HG03139 (cell line): ENCODE data around the gene HSPA9.
"Not testable (repeated sequence)": the region's sequence is repeated elsewhere in the genome, so short reads cannot be mapped to it uniquely, and the experiment has no call there.

Source experiments
- ATAC-seq: cut with Tn5 transposase; IDR thresholded peaks from one replicate; pipeline ENCODE4 v1.9.1; 2021; ENCODE audit not compliant: unreplicated experiment

HSPA9 gene

DNA sequence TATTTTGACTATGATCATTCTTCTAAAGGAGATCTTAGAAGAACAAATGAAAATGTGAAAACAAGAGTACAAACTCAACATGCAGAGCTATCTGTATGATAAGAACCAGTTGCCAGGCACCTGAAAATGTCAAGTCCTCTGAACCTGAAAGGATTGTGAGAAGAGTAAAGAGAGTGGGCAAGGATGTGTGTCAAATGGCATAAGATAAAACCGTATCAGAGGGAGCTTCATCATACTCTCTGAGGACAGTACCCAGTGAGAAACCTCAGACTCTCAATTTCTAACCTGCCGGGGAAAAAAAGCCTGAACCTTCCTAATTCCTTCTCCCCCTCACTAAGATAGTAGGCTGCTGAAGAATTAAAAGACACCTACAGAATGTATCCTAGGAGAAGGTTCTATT lies 39.0 kb downstream of the HSPA9 start:
- no peak for ATAC-seq

DNA sequence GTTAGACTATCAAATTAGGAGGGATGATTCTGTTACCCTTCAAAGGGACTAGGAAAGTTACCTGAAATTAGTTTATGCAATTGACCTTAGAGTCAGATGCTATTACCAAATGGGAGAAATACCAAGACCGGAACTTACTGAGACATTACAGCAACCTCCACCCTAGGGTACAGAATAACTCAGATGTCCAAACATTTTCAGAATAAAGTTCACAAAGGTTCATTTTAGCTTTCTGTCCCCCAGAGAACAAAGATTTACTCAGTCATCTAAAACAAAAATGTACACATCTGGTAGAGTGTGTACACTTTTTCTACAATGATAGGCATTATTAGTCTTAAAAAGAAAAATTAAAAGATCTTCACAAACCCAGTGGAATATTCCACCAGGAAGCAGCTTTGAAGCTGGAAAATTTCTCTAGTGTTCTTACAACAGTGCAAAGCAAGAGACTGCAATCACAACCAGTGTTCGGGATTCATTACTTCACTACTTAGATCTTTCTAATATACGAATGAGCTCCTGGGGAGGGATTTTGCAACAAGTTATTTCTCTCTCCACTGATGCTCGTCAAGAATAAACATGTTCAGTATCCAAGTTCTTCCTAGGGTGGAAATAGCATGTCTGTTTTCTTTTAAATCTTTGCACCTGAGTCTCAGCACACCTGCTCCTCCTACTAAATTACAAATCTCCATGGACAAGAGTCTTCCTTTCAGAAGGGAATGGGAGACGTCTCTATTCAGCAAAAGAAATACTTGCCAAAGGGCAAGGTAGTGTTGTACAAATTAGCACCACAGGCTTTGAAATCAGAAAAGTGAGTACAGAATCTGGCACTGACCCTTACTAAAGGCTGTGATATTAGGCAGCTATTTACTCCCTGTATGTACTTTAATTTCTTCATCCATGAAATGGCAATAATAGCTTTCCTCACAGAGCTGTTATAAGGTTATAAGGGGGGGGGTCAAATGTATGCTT lies 40.9 kb downstream of the HSPA9 start:
- ATAC-seq: no peak

DNA sequence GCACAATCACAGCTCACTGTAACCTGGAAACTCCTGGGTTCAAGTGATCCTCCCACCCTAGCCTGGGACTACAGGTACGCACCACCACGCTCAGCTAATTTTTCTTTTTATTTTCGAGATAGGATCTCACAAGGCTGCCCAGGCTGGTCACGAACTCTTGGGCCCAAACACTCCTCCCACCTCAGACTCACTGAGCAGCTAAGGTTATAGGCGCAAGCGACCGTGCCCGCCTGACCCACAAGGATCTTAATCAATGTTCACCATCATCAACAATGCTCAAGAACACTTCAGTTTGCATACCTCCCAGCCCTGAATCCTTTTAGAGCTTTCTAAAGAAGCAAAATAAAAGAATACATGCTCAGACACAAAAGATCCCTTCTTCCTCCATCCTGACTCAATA lies 45.4 kb downstream of the HSPA9 start:
- ATAC-seq: no peak

DNA sequence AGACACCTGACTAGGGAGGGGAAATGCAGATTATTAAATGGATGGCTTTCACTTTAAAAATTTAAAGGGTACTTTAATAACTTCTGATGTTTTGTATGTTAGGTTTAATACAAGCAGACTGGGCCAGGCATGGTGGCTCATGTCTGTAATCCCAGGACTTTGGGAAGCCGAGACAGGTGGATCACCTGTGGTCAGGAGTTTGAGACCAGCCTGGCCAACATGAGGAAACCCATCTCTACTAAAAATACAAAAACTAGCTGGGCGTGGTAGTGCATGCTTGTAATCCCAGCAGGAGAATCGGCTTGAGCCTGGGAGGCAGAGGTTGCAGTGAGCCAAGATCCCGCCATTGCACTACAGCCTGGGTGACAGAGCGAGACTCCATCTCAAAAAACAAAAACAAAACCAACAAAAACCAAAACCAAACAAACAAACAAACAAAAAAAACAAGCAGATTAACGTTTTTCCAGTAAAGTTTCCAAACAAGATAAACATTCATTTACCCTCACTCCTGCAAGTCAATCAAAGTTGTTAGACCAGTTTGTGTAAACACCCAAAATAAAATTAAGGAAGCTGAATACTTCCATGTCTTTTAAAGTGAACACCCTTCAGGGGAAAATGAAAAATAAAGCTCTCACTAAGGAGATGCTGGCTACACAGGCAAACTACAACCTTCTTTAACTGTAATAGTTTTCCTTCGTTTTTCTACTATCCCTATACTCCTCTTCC lies 46.3 kb downstream of the HSPA9 start:
- ATAC-seq: no peak

DNA sequence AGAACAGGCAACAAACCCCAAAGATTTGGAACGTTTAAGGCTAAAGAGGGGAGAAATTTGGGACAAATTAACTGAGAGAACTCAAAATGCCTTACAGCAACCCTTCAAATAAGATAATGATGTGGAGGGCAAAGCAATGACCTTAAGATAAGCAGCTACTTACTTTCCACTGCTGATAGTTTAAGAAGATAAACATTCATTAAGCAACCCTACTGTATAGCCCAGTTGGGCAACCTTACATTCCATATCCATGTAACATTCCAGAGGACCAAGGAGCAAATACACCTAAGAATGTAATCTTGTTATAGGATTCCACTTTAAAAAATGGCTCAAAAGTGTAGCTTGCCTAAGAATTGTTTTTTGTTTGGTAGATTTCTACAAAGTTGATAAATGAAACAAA lies 47.0 kb downstream of the HSPA9 start:
- ATAC-seq: no peak

DNA sequence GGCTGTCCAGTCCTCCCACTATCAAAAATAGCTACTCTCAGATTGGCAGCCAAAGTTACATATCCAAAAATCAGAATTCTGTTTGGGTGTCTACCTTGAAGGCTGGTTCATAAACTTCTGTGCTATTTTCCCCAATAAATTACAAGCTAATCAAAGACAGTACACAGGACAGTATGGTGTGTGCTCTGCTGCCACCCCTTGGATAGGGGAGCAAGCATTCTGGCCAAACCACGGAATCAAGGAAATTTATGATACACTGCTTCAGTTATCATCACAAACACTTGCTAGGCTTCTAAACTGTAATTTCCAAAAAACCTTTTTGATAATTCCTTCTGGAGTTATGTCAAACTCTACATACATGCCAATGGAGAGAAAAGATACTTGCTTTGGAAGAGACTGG lies 48.0 kb downstream of the HSPA9 start:
- ATAC-seq: no peak

DNA sequence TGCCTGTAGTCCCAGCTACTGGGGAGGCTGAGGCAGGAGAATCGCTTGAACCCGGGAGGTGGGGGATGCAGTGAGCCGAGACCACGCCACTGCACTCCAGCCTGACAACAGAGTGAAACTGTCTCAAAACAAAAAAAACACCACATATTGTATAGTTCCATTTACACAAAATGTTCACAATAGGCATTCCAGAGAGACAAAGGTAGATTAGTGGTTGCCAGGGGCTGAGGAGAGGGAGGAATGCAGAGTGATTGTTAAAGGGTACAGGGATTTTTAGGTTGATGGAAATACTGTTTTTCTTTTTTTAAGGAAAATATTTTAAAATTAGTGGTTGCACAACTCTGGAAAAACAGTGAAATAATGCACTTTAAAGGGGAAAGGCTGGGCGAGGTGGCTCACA lies 51.8 kb downstream of the HSPA9 start:
- ATAC-seq: no peak

DNA sequence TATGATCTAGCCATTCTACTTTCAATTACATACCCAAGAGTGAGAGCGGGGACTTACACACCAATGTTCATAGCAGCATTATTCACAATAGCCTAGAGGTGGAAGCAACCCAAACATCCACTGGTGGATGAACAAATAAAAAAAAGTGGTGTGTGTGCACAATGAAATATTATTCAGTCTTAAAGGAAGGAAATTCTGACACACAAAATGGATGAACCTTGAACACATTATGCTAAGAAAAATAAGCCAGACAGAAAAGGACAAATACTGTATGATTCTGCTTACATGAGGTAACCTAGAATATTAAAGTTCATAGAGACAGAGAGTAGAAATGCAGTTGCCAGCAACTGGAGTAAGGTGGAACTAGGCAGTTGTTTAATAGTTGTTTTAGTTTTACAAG lies 54.2 kb downstream of the HSPA9 start:
- no peak for ATAC-seq

DNA sequence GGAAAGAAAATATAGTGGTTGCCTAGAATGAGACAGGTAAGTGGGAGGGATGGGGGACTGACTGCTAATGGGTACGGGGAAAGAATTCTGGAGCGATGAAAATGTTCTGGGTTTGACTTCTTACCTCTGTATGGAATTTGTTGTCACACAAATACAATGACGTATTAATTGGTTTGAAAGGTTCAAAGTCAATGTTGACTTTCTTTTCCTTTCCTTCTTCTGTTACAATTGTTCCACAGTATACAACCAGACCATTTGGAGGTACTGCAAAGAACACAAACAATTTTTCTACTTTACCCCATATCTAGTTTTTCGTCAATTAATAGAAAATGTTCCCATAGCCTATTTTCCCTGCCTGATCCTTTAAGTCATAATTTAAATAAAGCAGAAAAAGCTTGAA lies 57.8 kb downstream of the HSPA9 start:
- ATAC-seq: no peak

DNA sequence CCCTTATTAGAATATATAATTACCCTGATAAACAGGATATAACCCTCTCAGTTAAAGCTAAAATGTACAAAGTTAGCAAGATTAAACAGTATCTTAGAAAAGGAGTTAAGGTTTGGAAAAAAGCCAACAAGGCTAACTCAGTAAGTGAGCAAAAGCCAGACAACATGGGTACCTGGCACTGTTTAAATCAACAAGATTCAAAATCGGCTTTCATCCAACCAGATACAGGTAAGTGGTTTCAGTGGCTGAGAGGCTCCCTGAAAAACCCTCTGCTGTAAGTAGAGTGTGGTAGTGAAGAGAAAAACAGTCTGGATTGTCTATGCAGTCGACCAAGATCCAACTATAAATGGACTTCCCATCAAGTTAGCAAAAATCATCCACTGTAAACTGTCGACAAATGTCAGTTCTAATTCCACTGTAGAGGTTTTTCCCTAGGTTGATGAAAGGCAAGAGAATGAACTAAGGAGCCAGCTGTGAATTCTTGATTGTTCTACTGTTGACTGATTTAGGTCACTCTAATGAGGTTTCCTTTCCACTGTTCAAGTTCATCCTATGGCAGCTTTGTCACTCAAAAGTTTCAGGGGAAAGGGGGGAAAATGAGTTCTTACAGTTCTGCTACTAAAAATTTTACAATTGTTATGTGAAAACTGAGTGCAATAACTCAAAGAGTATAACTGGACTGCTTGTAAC lies 59.5 kb downstream of the HSPA9 start:
- ATAC-seq: no peak

DNA sequence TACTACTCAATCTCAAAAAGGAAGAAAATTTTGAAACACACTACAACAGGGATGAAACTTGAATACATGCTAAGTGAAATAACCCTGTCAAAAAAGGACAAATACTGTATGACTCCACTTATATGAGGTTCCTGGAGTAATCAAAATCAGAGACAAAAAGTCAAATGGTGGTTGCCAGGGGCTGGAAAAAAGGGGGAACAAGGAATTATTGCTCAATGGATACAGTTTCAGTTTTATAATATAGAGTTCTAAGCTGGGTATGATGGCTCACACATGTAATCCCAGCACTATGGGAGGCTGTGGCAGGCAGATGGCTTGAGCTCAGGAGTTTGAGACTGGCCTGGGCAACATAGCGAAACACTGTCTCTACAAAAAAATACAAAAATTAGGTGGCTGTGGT lies 61.2 kb downstream of the HSPA9 start:
- ATAC-seq: no peak

DNA sequence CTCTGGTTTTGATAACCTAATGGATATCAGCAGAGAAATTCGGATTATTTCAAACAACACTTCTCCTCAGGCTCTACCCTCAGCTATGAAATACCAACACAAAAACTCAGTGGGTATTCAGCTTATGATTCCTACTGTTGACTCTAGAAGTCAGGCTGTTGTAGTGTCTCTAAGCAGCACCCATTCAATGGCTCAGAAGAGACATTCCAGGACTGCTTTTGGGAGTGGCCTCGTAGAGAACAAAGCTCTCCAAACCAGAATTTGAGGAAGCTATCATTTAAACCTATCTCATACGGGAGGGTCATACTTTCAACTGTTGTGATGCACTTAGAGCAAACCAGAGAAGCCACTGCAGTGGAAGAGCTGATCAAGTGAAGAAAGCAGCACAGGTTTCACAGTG lies 66.2 kb downstream of the HSPA9 start:
- no peak for ATAC-seq

DNA sequence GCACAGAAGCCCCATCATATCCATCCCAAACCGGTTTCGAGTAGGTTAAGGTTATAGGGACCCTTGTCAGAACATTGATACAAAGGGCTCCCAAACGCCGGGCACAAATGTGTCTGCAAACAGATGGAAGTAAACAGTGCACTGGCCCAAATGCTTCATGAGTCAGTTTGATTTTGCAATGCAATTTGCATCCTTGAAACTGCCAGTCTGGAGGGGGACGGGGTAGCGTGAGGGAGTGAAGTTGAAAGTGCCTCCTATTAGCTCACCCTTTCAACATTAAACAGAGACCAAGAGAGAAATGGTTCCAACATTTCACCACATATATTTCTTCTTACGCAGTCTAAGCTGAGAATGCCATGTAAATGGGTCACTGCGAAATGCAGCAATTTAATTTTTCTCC lies 67.7 kb downstream of the HSPA9 start:
- not testable (repeated sequence) for ATAC-seq

DNA sequence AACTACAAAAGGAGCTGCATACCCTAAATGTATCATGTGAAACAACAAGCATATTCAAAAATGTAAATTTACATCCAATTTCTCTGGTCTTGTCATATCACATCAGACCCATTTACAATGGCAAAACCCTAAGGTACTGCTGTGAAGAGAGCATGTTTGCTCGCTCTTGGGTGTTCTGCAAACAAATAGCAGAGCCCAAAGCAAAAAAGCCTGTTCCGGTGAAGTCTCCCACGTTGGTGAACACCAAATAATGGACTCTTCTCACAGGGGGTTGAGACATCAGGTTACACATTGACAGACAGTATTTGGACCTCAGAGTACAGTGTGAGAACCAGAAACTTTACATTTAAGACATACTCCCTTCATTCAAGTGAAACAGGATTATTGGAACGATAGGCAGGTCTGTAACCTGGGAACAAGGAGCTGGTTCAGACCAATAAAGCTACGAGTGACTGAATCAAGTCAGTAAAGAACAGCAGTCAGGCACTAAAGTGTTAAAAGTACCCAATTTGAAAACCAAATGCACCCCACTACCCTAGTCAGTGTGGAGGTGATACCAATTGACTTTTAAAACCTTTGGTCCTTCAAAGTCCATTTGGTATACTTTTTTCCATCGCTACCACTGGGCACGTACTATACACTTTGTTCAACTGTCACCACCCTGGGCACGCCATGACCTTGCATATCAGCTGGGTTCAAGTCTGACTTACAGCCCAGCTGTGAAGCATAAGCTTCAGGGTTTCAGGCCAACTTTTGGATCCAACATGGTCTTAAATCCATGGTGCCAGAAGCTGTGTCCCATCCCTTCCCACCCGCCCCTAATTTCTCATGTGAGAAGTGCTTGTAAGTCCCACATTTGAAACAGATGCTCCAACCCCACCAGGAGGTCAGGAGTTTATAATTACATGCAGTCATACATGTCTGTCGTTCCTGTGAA lies 68.6 kb downstream of the HSPA9 start:
- ATAC-seq: no peak

DNA sequence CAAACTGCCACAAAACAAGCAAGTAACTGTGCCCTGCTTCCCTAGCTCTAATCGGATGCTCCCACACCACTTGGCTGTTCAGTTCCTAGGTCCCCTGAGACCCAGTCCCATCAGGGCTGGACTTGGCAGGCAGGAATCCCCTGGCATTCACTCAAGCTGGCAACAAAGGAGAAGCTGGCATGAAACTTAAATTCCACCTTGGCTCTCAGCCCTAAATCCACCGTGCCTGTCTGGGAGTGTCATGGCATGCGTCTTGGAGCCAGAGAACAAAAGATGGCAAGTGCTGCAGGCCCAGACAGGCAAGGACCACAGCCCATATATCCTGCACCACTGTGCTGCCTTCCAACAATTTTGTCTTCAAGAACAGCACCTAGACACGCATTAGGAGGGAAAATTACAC lies 70.4 kb downstream of the HSPA9 start:
- no peak for ATAC-seq
